ENCODE measurements around the gene IRF2. TPM values are rescaled to one million over a fixed set of nuclear protein-coding genes. Genes with fewer than 3 reads are reported as not detected.

The IRF2 gene
- polyA plus RNA-seq, 1 experiment: 28.7 TPM

- Histone ChIP-seq H3K4me3 (ENCODE audit: low read depth, low read length) (no peak overlapping the region), H3K27me3 (ENCODE audit: control insufficient read depth, insufficient read depth, low read length) (no peaks in the 10 kb centered on the region), H3K36me3 (ENCODE audit: control insufficient read depth, insufficient read depth, low read length) (no peaks in the 10 kb centered on the region)
- CTCF ChIA-PET: interaction anchor here (1.0 kb wide), 1 partner anchor 13 kb away, joined by 5 read pairs; no protein-coding TSS in a partner anchor
- TF ChIP-seq CTCF (IDR thresholded peaks at IDR 0.05; ENCODE audit: insufficient read depth, low read depth, low read length): no peak
- POLR2A ChIA-PET: no interaction called here
- no peak for DNase-seq (ENCODE audit: low read depth)
Observed at GRCh38 chr4:184370711-184371389, 103.5 kb downstream of the IRF2 start.

GRCh38 chr4:184369871-184370270 lies 104.5 kb downstream of the IRF2 start:
- no peak for TF ChIP-seq CTCF (IDR thresholded peaks at IDR 0.05; ENCODE audit: insufficient read depth, low read depth, low read length)
- CTCF ChIA-PET: interaction anchor here (0.8 kb wide), 1 partner anchor 9 kb away, joined by 3 read pairs; no protein-coding TSS in a partner anchor
- no peaks in the 10 kb centered on the region for H3K27me3 ChIP-seq (ENCODE audit: control insufficient read depth, insufficient read depth, low read length)

GRCh38 chr4:184368731-184369130 lies 105.6 kb downstream of the IRF2 start:
- POLR2A ChIA-PET: no interaction called here
- no peaks in the 10 kb centered on the region for H3K27me3 ChIP-seq (ENCODE audit: control insufficient read depth, insufficient read depth, low read length)
- H3K36me3 ChIP-seq (ENCODE audit: control insufficient read depth, insufficient read depth, low read length): no peaks in the 10 kb centered on the region
- DNase-seq (ENCODE audit: low read depth): no peak
- H3K4me3 ChIP-seq (ENCODE audit: low read depth, low read length): no peak overlapping the region
- TF ChIP-seq CTCF (IDR thresholded peaks at IDR 0.05; ENCODE audit: insufficient read depth, low read depth, low read length): no peak
- CTCF ChIA-PET: no interaction called here

More at GRCh38 chr4:184369871-184370270, 104.5 kb downstream of the IRF2 start:
- POLR2A ChIA-PET: no interaction called here
- Histone ChIP-seq H3K36me3 (ENCODE audit: control insufficient read depth, insufficient read depth, low read length) (no peaks in the 10 kb centered on the region), H3K4me3 (ENCODE audit: low read depth, low read length) (no peak overlapping the region)
- DNase-seq (ENCODE audit: low read depth): no peak

- H3K36me3 ChIP-seq (ENCODE audit: control insufficient read depth, insufficient read depth, low read length): no peaks in the 10 kb centered on the region
- ChIA-PET CTCF (no interaction called here), POLR2A (no interaction called here)
- no peaks in the 10 kb centered on the region for H3K27me3 ChIP-seq (ENCODE audit: control insufficient read depth, insufficient read depth, low read length)
- no peak overlapping the region for H3K4me3 ChIP-seq (ENCODE audit: low read depth, low read length)
- no peak for TF ChIP-seq CTCF (IDR thresholded peaks at IDR 0.05; ENCODE audit: insufficient read depth, low read depth, low read length)
- DNase-seq (ENCODE audit: low read depth): no peak
Observed at GRCh38 chr4:184368290-184368689, 106.1 kb downstream of the IRF2 start.

GRCh38 chr4:184364100-184364921 lies 110.0 kb downstream of the IRF2 start:
- TF ChIP-seq CTCF (IDR thresholded peaks at IDR 0.05; ENCODE audit: insufficient read depth, low read depth, low read length): no peak
- no peak for DNase-seq (ENCODE audit: low read depth)
- Histone ChIP-seq H3K27me3 (ENCODE audit: control insufficient read depth, insufficient read depth, low read length) (no peaks in the 10 kb centered on the region), H3K36me3 (ENCODE audit: control insufficient read depth, insufficient read depth, low read length) (no peaks in the 10 kb centered on the region), H3K4me3 (ENCODE audit: low read depth, low read length) (no peak overlapping the region)
- ChIA-PET CTCF (no interaction called here), POLR2A (no interaction called here)

Data from BJ (cell line).